ENCODE measurements around the gene HNRNPH3. TPM values are rescaled to one million over a fixed set of nuclear protein-coding genes. Genes with fewer than 3 reads are reported as not detected.

HNRNPH3 gene
- polyA plus RNA-seq, 3 donors = 36.6 to 86.0 (median 71.6) TPM

DNA sequence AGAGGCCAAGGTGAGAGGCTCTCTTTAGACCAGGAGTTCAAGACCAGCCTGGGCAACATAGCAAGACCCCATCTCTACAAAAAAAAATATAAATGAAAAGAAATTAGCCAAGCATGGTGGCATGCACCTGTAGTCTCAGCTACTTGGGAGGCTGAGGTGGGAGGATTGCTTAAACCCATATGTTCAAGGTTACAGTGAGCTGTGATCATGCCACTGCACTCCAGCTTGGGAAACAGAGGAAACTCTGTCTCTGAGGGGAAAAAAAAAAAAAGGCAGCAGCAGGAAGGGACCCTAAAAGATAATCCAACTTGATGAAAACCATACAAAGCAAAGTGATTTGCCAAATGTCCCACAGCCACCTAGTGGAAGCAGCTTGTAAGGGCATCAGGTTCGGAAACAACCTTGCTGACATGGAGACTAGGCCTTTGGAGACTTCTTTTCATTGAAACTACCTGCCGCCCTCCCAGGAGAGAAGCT lies 16.4 kb downstream of the HNRNPH3 start:
- Mint-ChIP-seq H3K36me3 (peaks cover 37 to 59% of the 10 kb centered on the region in 2 donors), H3K4me3 (no peak overlapping the region), H3K4me1 (no peaks in the 10 kb centered on the region), H3K9me3 (no peaks in the 10 kb centered on the region), H3K27ac (peak overlapping the region in 3 of 7 donors; percentile 32 to 40 (median 32)), H3K27me3 (ENCODE audit: low read depth in 3 of 3) (no peaks in the 10 kb centered on the region)
- Histone ChIP-seq H3K9me3 (replicated peaks in 1 of 2; ENCODE audit: control insufficient read depth in 1 of 2, insufficient read depth in 1 of 2, low read length in 2 of 2) (no peaks in the 10 kb centered on the region), H2AFZ (ENCODE audit: insufficient read depth, low read depth, low read length, poor library complexity, severe bottlenecking) (no peak overlapping the region), H3K36me3 (replicated peaks in 1 of 2; ENCODE audit: control insufficient read depth in 1 of 2, insufficient read depth in 2 of 2, low read length in 2 of 2) (peaks cover 31 to 55% of the 10 kb centered on the region in 2 donors), H3K4me3 (replicated peaks in 1 of 3; ENCODE audit: low read depth in 2 of 3, low read length in 3 of 3) (no peak overlapping the region), H3K27me3 (ENCODE audit: control insufficient read depth in 2 of 2, insufficient read depth in 2 of 2, low read length in 2 of 2) (no peaks in the 10 kb centered on the region), H3K79me2 (ENCODE audit: insufficient read depth, low read length) (no peaks in the 10 kb centered on the region), H4K20me1 (ENCODE audit: insufficient read depth, low read length) (peaks cover 29% of the 10 kb centered on the region), H3K27ac (ENCODE audit: low read depth in 1 of 2, low read length in 2 of 2) (no peak overlapping the region), H3K4me2 (replicated peaks; ENCODE audit: extremely low read depth, low read length, poor library complexity, severe bottlenecking) (no peak overlapping the region), H3K4me1 (ENCODE audit: control insufficient read depth in 1 of 2, insufficient read depth in 2 of 2, low read length in 2 of 2) (no peaks in the 10 kb centered on the region), H3K9ac (ENCODE audit: insufficient read depth, low read length, poor library complexity, severe bottlenecking) (no peak overlapping the region)
- TF ChIP-seq, protein P1, sequence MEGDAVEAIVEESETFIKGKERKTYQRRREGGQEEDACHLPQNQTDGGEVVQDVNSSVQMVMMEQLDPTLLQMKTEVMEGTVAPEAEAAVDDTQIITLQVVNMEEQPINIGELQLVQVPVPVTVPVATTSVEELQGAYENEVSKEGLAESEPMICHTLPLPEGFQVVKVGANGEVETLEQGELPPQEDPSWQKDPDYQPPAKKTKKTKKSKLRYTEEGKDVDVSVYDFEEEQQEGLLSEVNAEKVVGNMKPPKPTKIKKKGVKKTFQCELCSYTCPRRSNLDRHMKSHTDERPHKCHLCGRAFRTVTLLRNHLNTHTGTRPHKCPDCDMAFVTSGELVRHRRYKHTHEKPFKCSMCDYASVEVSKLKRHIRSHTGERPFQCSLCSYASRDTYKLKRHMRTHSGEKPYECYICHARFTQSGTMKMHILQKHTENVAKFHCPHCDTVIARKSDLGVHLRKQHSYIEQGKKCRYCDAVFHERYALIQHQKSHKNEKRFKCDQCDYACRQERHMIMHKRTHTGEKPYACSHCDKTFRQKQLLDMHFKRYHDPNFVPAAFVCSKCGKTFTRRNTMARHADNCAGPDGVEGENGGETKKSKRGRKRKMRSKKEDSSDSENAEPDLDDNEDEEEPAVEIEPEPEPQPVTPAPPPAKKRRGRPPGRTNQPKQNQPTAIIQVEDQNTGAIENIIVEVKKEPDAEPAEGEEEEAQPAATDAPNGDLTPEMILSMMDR (IDR thresholded peaks at IDR 0.05) = peak; percentile 89
- intact Hi-C loops (cut with micrococcal nuclease) = loop anchor here in 1 of 2 donors (5.0 kb wide), 1 partner anchor 136 kb away; no protein-coding TSS in a partner anchor
- DNase-seq = peak; percentile 23 to 45 (median 42)
- WGBS (ENCODE audit: insufficient coverage) = 63% methylated on average over 2 of the region's 2 CpGs

DNA sequence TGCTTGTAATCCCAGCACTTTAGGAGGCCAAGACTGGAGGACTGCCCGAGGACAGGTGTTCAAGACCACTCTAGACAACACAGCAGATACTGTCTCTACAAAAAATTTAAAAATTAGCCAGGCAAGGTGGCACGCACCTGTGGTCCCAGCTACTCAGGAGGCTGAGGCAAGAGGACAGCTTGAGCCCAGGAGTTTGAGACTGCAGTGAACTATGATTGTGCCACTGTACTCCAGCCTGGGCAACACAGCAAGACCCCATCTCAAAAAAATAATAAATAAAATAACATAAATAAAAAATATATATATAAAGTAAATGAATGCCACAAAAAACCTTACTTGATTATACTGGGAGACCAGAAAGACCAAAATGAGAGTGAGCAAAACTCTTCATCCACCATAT lies 21.7 kb downstream of the HNRNPH3 start:
- Histone ChIP-seq H4K20me1 (ENCODE audit: insufficient read depth, low read length) (no peaks in the 10 kb centered on the region), H3K27ac (ENCODE audit: low read depth in 1 of 2, low read length in 2 of 2) (no peak overlapping the region), H3K36me3 (replicated peaks in 1 of 2; ENCODE audit: control insufficient read depth in 1 of 2, insufficient read depth in 2 of 2, low read length in 2 of 2) (peaks cover 15 to 42% of the 10 kb centered on the region in 2 donors), H3K9me3 (replicated peaks in 1 of 2; ENCODE audit: control insufficient read depth in 1 of 2, insufficient read depth in 1 of 2, low read length in 2 of 2) (no peaks in the 10 kb centered on the region), H3K27me3 (ENCODE audit: control insufficient read depth in 2 of 2, insufficient read depth in 2 of 2, low read length in 2 of 2) (no peaks in the 10 kb centered on the region), H3K4me2 (replicated peaks; ENCODE audit: extremely low read depth, low read length, poor library complexity, severe bottlenecking) (no peak overlapping the region), H3K4me3 (replicated peaks in 1 of 3; ENCODE audit: low read depth in 2 of 3, low read length in 3 of 3) (no peak overlapping the region), H3K9ac (ENCODE audit: insufficient read depth, low read length, poor library complexity, severe bottlenecking) (no peak overlapping the region), H3K4me1 (ENCODE audit: control insufficient read depth in 1 of 2, insufficient read depth in 2 of 2, low read length in 2 of 2) (no peaks in the 10 kb centered on the region), H3K79me2 (ENCODE audit: insufficient read depth, low read length) (no peaks in the 10 kb centered on the region), H2AFZ (ENCODE audit: insufficient read depth, low read depth, low read length, poor library complexity, severe bottlenecking) (no peak overlapping the region)
- Mint-ChIP-seq H3K9me3 (no peaks in the 10 kb centered on the region), H3K36me3 (peaks cover 36 to 39% of the 10 kb centered on the region in 2 donors), H3K4me3 (no peak overlapping the region), H3K27ac (no peak overlapping the region), H3K27me3 (ENCODE audit: low read depth in 3 of 3) (no peaks in the 10 kb centered on the region), H3K4me1 (no peaks in the 10 kb centered on the region)
- 90% methylated on average over 1 of the region's 2 CpGs for WGBS (ENCODE audit: insufficient coverage)
- TF ChIP-seq, protein P1 (IDR thresholded peaks at IDR 0.05) = no peak
- DNase-seq = no peak
- intact Hi-C loops (cut with micrococcal nuclease) = no loop called here
